TTC549 (cell line): Measurements from ENCODE around the gene ENKUR.
"Not testable (repeated sequence)": the region's sequence is repeated elsewhere in the genome, so short reads cannot be mapped to it uniquely, and the experiment has no call there.

Experiments
- FAIRE-seq: peaks from 2 replicates; lab custom pipeline; 2012; peaks lifted over from hg19 to GRCh38; lab: Jason Lieb, UNC

ENKUR gene

DNA sequence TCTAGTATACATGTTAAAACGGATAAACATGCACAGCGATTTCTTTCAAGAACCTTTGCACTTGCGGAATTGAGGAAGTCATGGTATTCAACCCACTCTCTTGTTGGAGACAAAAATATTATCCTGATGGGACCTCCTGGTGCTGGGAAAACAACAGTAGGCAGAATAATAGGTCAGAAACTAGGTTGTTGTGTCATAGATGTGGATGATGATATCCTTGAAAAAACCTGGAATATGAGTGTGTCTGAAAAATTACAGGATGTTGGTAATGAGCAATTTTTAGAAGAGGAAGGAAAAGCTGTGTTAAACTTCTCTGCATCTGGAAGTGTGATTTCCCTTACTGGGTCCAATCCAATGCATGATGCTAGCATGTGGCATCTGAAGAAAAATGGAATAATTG lies 7.3 kb upstream of the ENKUR start:
- no peak for FAIRE-seq

DNA sequence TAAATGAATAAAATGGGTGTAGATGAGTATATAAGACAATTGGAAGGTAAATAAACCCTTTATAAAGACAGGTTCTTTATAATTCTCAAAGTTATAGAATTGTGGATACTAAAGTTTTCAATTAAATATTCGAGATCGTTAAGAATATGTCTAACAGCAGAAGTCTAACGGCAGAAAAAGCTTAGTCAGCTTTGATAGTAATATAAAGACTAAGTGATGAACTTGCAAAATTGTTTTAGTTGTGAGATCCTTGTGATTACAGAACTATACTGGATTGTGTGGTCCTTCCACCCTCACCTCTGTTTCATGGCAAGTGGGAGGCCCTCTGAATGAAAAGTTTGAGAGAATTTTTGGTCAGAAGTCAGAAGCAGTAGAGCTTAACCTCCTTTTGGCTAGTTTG lies 2.7 kb upstream of the ENKUR start:
- FAIRE-seq, result no peak

DNA sequence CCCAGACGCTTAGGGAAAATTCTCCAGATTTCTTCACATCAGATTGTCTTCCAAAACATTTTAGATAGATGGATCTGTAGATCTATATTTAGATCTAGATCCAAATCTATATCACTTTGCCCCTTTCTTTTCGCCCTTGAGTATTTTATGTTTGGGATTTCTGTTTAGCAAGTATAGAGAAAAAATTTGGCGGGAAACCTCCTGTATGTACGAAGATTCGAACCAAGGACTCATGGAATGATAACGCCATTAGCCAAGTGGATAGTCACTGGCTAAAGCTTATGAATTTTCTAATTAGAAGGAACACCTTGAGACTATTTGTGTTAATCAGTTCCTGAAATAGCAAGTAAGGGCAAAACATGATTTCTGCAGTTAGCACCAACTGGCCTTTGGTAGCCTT lies 1.7 kb upstream of the ENKUR start:
- no peak for FAIRE-seq

DNA sequence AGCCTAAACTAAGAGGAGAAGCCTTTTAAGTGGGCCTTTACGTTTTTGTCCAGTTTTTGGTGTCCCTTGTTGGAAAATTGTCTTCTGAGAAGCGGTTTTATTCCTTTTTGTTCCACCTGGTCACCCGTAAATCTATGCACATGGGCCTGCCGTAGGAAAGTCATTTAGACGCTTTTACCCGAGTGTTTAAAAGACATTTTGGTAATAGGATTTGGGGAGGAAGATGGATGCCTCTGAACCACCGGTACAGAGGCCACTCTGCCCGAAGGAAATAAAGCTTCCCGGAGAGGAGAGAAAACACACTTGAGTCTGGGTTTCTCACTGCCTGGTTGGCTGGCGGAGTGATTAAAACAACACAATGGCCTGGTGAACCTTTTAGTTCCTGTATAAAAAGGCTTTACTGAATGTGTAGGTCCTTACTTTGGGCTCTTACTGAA lies 1.2 kb upstream of the ENKUR start:
- no peak for FAIRE-seq

DNA sequence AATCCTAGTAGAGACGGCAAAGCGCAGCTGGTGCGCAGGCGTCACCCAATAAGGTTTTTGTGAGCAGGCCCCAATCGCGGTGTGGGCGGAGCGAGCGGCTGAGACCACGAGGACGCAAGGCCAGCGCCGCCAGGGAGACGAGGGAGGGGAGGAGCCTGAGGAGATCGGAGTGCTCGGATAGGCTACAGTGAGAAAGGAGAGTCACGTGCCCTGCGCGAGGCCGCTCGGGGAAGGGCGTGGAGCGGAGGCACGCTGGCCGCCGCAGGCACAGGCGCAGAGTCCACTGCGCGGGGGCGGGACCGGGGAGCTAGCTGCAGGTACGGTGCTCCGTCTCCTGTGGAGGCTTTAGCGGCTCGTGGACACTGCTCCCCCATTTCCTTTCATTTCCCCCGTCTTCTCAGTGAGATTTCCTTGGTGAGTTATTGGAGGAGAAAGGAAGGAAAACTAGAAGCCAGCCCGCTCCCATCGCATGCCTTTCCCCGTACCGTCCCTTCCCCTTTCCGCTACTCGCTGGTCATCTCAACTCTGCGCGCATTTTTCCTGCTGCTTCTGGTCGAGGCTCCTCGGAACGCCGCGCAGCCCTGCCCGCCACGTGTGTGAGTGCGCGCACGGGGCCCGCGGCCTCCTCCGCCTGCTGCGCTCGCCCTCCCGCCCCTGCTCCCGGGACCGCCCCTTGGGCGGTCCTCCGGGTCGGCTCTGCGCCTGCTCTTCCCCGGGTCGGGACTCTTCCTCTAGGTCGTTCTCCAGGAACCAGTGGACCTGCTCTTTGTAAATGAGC lies 607 bp upstream of the ENKUR start, which contains the start of gene THNSL1:
THNSL1 (plus strand) TSS at position 237 of the 778 bp plus-strand sequence. CDS start 6,612 bp downstream, outside the sequence.
- peak; percentile 64 for FAIRE-seq

DNA sequence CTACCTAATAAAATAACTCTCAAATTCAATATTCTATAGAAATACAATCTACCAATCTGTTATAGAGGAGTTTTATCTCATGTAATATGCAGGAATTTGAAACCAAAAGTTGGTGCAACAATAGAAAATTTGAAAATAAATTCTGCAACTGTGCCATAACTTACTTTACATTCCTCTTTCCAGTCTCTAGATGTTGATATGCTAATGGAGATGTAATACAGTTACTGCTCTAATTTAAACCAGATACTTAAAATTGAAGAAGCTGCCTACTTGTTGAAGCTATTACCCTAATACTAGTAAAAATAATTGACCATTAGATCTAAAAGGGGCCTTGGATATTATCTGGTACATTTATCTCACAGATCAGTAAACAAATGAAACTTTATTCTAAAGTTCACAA lies 1.4 kb downstream of the ENKUR start:
- no peak for FAIRE-seq

DNA sequence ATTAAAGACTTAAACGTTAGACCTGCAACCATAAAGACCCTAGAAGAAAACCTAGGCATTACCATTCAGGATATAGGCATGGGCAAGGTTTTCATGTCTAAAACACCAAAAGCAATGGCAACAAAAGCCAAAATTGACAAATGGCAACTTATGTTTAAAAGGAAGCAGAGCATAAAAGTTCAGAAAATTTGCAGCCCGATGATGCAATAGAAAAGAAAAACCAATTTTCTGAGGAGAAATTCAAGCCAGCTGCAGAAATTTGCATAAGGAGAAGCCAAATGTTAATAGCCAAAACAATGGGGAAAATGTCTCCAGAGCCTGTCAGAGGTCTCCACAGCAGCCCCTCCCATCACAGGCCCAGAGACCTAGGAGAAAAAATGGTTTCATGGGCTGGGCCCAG lies 4.4 kb downstream of the ENKUR start:
- FAIRE-seq, result not testable (repeated sequence)

DNA sequence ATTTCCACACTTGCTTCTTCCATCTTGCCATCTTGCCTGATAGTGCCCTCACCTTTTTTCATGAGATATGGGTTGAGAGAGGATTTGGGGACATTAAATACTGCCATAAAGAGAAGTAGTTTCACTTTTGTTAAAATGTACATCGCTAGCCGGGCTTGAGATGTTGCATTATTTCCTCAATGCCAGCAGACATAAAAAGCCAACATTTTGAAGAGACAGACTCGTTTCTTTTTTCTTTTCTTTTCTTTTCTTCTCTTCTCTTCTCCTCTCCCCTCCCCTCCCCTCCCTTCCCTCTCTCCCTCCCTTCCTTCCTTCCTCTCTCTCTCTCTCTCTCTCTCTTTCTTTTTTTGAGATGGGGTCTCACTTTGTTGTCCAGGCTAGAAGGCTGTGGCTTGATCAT lies 17.9 kb downstream of the ENKUR start:
- no peak for FAIRE-seq

DNA sequence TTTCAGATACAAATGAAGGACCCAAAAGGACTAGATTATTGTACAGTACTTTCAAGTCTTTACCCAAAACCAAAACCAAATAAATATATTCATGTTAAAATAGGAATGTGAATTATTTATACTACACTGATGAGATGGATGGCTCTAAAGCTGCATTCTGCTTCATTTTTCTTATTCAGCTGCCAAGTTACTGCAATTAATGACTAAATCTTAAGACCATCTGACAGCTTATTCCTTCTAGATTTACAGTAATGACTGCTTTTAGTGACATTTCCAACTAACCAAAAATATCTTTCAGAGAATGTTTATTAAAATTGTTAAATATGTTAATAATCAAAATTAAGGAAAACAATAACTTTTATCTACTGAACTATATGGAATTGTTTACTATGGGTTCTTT lies 20.9 kb downstream of the ENKUR start:
- no peak for FAIRE-seq

DNA sequence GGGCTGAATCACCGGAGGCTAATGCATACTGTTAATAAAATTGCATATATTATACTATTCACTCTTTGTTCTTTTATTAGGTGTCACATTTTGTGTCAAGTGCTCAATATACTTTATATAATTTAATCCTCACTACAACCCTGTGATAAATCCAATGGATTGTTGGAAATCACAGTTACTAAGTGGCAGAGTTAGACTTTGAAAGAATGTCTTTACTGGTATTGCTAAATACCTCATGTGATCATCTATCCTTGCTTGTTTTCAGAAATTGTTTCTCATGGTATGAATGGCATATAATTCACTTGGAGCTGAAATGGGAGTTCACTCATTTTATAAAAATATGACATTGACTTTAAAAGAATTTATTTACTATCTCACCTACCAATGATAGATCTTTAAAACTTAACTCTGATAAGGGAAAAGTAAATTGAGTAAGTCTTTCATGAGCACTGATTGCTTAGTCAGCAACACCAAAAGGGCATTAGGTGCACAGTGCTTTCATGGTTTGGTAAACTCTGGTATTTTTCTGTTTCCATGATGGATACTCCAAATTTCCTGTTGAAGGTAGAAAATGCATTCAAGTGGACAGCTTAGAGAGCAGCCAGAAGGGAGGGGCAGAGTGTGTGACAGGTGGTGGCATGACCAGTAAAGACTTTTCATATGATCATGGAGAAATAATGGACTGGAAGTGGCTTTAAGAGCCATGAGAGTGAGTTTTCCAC lies 22.6 kb downstream of the ENKUR start:
- FAIRE-seq, result no peak

DNA sequence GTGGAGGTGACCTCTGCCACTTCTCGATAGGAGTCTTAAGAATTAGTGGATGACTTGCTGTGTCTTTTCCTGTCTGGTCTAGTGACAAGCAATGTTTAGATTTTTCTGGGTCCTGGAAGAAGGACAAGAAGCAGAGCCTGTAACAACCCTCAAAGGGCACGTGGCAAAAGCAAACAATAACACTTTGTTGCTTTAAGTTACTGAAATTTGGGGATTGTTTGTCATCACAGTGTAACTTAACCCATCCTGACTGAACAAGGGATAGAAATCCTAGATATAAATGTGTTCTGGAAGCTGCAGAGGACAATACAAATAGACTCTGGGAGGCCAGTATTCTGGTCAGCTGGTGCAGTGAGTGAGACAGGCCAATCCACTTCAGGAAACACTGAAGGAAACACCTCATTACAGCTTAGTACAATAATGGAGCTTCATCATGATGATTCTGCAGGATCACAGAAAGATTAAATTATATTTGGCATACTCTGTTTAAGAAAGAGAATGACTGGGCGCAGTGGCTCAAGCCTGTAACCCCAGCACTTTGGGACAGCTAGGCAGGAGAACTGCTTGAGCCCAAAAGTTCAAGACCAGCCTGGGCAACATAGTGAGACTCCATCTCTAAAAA lies 23.3 kb downstream of the ENKUR start:
- no peak for FAIRE-seq

DNA sequence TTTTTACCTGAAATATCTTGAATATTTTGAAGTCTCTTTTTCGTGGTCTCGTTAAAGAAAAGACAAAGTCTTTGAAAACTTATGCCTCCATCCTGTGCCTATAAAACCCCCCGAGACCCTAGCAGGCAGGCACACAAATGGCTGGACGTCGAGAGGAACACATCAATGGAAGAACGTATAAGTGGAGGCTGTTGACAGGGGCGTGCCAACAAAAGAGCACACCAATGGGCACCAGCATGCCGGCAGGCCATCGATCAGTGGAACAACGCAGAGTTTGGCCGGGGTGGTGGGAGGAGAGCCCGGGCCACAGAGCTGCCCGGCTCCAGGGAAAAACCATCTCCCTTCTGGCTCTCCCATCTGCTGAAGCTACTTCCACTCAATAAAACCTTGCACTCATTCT lies 24.7 kb downstream of the ENKUR start:
- no peak for FAIRE-seq

DNA sequence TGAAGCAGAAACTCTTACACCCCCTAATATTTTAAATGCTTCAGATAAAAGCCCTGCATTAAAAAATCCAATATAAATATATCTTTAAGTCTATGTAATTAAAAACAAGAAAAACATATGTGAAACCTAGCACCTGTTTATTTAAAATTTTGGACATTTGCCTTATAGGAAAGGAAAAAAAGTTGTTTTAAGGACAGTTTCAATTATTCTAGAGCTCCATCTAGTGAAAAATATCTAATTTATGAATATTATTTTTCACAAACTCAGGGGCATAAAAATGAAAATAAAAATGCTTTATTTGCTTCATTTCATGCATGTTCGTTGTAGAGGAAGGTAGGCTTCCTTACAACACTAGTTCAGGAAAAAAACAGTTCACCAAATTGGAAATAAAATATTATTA lies 26.1 kb downstream of the ENKUR start:
- FAIRE-seq, result no peak

DNA sequence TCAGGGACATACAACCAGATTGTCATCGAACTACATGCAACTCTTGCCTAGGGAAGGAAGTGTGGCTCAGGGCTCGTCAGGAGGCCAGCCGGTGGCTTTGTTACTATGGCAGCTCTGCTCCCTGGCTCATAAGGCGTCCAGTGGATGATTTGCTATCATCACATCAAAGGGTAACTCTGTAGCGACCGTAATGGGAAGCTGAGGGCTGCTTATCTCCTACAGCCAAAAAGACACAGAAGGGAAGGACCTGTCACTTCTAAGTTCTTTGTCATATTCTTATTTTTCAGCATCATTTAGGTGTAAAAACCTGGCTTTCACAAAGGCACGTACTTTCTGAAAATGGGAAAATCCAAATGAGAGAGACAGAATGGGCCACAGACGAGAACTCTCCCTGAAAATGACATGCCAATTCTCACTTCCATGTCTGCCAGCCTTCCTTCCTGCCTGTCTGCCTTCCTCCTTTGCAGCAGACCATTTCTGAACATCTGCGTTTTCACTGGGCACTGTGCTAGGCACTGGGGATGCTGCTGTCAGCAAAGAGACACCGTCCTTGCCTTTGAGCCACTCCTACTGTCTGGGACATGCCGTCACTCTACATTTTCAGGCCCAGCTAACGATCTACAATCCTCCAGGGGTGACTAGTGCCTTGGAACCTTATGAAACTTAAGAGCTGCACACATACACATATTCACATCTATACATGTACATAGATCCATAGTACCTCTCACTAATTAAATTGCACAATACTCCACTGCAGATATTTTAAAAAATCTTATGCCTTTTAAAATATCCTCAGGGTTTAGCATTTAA lies 26.9 kb downstream of the ENKUR start:
- no peak for FAIRE-seq

DNA sequence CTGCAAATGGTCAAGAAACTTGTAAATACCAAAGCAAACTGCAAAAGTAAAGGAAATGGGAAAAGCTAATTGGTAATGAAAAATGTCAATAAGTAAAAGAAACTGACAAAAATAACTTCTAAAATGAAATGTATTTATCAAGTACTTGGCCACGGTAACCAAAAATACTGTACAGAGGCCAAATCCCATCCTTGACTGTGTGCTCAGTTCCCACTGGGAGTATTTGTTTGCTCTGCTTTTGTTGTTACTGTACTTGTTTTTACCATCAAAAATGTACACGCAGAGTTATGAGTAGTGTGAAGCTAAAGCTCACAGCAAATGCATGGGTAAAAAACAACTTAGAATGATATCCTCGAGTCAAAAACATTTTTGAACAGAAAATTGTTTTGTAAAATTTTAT lies 31.1 kb downstream of the ENKUR start:
- no peak for FAIRE-seq

DNA sequence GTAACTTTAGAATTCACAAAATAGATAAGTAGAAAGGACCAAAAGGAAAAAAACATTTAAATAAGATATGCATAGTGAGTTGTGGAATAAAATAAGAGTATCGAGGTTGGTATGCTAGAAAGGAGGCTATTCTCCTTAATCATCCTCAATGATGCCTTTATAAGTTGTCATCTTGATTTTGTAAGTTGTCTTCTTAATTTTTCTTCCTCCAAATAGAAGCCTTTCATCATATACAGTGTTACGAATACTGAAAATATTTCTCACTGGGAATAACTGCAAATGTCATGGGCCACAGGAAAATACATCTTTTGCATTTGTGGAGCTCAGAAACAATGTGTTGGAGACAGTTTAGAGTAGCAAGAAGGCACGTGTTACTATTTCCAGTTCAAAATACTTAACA lies 32.0 kb downstream of the ENKUR start:
- no peak for FAIRE-seq

DNA sequence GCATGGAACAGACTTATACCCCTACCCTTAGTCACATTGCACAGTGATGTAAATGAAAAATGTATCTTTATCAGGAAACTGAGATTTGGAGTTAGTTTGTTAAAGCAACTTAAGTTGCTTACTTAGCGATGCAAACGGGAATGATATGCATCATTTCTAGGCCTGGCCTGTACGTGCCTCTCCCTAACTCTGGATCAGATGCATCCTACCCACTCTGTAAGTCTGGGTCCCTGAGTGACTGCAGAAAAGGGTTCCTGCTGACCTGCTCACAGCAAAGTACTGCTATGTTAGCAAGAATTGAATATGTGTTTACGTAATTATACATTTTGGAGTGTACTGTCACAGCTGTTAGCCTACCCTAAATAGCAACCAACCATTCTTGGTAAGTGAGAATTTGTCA lies 32.8 kb downstream of the ENKUR start:
- no peak for FAIRE-seq

DNA sequence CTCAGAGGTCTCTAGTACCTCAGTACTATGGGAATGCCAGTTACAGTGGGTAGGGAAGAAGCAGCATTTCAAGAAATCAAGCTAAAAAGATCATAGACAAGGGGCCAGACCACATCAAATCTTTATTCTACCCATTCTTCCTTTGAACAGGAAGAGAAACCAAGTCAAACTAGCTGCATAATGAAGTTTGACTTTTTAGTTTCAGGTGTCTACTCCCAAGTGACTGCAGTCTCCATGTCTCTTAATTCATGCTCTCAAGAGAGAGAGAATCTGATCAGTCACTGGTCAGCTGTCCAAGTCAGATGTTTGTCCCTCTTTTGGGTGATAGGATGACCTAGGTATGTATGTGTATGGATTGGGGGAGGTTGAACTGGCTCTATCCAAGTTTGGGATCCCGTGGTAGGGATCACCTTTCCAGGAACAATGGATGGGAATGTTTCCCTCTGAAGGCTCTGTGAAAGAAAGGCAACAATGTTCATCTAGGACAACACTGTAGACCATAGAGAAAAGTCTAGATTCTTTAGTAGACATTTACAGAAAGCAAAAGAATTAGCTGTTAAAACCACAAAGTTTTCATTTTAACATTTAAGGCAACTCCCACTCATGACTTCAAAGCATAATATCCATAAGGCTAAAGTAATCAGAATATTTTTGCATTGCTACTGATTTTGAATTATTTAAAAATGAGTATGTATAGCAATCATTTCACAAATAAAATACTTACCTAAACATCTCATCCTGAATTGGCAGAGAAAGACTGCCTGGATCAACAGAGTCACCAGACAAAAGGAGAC lies 33.4 kb downstream of the ENKUR start:
- FAIRE-seq, result no peak

DNA sequence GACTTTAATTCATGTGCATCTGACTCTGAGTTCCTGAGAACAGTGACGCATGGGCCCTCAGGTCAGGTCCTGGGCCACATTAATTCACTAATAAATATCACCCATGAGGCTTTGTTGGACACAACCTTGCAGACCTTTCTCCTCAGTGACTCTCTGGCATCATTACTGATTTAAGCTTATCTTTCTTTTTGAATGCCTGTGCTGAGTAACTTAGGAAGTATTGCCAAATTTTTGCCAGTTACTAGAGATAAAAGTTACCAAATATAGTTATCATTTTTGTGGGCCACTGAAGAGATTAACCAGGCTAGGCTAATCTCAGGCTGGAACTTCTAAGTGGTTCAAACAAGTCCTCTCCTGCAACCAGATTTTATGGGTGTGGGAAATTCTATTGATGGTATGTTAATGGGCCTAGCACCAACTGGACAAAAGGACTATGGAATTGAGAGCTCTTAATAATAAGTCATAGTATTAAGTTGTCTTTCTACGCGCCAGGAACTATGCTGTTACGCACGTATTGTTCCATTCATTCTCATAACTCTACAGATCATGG lies 34.7 kb downstream of the ENKUR start:
- FAIRE-seq, result no peak

DNA sequence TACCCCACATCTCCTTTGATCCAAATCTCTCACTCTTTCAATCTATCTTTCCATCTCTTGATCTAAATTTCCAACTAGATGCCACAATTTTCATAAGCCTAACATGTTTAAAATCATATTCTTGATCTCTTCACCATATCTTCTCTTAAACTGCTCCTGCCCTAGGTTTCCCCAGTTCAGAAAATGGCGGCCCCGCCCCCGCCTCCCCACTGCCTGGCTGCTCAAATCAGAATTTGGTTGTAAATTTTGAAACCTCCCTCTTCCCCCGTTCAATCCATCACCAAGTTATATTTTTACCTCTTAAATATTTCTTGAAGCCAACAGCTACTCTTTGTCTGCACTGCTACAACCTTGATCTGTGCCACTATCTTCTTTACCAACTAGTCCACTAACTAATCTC lies 36.3 kb downstream of the ENKUR start:
- no peak for FAIRE-seq

DNA sequence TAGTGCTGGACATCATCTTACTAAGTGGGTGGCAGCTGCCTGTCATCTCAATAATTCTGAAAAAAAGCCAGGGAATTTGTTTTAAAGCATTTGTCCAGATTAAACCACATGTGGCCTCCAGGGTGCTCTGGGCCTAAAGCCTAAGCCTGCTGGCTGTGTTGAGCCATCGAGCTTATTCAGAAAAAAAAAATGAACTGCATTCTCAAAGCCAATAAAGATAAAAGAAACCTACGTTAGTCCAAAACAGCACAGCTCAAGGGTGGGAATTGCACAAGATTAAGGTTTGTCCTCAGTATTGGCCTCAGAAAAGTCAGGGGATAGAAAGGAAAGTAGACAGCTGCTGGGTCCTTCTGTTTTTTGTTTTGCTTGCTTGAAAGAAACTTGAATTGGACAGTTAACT lies 41.0 kb downstream of the ENKUR start:
- FAIRE-seq, result no peak
